ENCODE data around the gene ARMH3. TPM values are rescaled to one million over a fixed set of nuclear protein-coding genes. Genes with fewer than 3 reads are reported as not detected.

ARMH3 gene
- total and polyA plus RNA-seq, 4 donors: 14.7 to 23.7 (median 20.6) TPM

DNA sequence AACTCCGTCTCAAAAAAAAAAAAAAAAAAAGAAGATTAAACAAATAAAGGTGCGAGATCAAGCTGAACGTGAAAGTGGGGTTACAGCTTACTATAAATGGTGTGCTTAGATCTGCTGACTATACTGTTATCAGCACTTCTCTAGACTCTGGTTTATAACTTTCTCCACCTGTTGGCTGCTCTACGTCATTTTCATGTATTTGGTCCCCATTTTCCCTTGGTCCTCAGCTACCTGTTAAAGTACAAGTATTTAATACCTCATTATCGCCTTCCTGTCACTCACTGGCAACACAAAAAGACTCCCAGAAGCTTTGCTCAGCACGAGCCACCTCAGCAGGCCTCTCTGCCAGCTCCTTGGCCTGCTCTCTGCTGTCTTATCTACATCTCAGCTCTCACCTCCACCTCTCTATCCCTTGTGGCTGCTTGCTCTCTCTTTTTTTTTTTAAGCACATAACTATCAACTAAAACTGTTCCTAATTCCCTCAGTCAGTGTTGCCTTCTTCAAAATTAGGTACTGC lies 95.0 kb downstream of the ARMH3 start:
- ATAC-seq (ENCODE audit: insufficient read depth, low FRiP score) (no peak), DNase-seq (no peak)
- Histone ChIP-seq H3K4me1 (ENCODE audit: control insufficient read depth in 5 of 5, insufficient read depth in 5 of 5, low read length in 5 of 5) (peaks cover 0 to 10% (median 0%) of the 10 kb centered on the region in 5 donors), H3K27me3 (ENCODE audit: control insufficient read depth in 3 of 3, insufficient read depth in 3 of 3, low read length in 2 of 3) (no peaks in the 10 kb centered on the region), H3K9ac (ENCODE audit: insufficient read depth in 1 of 2, low read length in 2 of 2) (no peak overlapping the region), H3K4me3 (no peak overlapping the region), H3K36me3 (ENCODE audit: control insufficient read depth in 4 of 4, insufficient read depth in 4 of 4, low read length in 4 of 4) (peaks cover 0 to 5% (median 3%) of the 10 kb centered on the region in 4 donors), H3K27ac (ENCODE audit: low read depth in 1 of 2, low read length in 1 of 2) (peak overlapping the region; percentile 75 to 96), H3K9me3 (ENCODE audit: control insufficient read depth in 4 of 4, insufficient read depth in 3 of 4, low read length in 3 of 4) (no peaks in the 10 kb centered on the region)
- 75 to 87% methylated on average over 6 of the region's 6 CpGs for WGBS, 2 donors
- no peak for TF ChIP-seq CTCF (IDR thresholded peaks at IDR 0.05; ENCODE audit: control extremely low read depth, extremely low read depth)

DNA sequence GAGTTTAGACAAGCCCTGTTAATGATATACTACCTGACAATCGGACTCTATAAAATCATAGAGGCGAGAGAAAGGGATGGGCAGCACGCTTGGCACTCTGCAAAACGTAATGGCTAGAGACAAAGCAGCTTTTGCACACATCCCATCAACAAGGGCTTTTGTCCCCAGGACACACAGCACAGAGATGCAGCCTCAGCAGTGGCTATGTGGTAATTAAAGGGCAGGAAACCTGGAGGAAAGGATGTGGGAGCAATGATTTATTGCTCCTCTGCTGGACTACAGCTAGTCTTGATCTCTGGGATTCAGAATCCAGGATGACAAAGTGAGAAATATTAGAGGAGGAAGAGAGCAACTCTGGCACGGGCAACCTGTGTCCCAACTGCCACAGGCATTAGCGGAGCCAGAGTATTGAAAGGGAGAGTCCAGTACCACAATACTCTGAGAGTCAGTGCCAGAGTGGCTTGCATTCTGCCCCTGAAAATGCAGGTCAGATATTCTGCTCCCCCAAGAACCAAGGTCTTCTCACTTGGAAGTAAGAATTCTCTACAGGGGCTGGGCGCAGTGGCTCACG lies 96.5 kb downstream of the ARMH3 start:
- H3K4me3 ChIP-seq: no peak overlapping the region
- H3K4me1 ChIP-seq (ENCODE audit: control insufficient read depth in 5 of 5, insufficient read depth in 5 of 5, low read length in 5 of 5): peaks cover 0 to 14% (median 0%) of the 10 kb centered on the region in 5 donors
- TF ChIP-seq CTCF (IDR thresholded peaks at IDR 0.05; ENCODE audit: control extremely low read depth, extremely low read depth): no peak
- DNase-seq (no peak), ATAC-seq (ENCODE audit: insufficient read depth, low FRiP score) (no peak)
- no peaks in the 10 kb centered on the region for H3K9me3 ChIP-seq (ENCODE audit: control insufficient read depth in 4 of 4, insufficient read depth in 3 of 4, low read length in 3 of 4)
- peaks cover 0 to 8% (median 5%) of the 10 kb centered on the region in 4 donors for H3K36me3 ChIP-seq (ENCODE audit: control insufficient read depth in 4 of 4, insufficient read depth in 4 of 4, low read length in 4 of 4)
- H3K27ac ChIP-seq (ENCODE audit: low read depth in 1 of 2, low read length in 1 of 2): peak overlapping the region in 1 of 2 donors; percentile 51
- H3K27me3 ChIP-seq (ENCODE audit: control insufficient read depth in 3 of 3, insufficient read depth in 3 of 3, low read length in 2 of 3): no peaks in the 10 kb centered on the region
- no peak overlapping the region for H3K9ac ChIP-seq (ENCODE audit: insufficient read depth in 1 of 2, low read length in 2 of 2)
- WGBS, 2 donors: 92 to 94% methylated on average over 8 of the region's 8 CpGs

DNA sequence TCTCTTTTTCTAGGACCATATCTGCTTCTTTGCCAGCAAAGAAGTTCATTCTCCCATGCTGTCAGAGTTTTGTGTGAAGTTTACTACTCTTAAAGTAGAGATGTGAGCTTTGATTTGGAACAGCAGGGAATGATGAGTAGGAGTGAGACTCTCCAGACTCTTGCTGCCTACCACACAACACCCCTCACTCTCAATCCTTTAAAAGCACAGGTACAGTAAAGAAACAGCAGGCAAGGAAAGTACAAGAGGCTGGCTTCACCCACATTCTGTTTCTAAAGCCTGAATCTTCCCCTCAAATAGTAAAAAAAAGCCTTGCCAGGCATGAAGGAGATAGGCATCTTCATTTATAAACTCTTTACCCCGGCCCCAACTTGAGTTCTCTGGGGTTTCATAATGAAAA lies 97.3 kb downstream of the ARMH3 start:
- Histone ChIP-seq H3K4me3 (no peak overlapping the region), H3K9me3 (ENCODE audit: control insufficient read depth in 4 of 4, insufficient read depth in 3 of 4, low read length in 3 of 4) (no peaks in the 10 kb centered on the region), H3K27me3 (ENCODE audit: control insufficient read depth in 3 of 3, insufficient read depth in 3 of 3, low read length in 2 of 3) (no peaks in the 10 kb centered on the region), H3K36me3 (ENCODE audit: control insufficient read depth in 4 of 4, insufficient read depth in 4 of 4, low read length in 4 of 4) (peaks cover 2 to 16% (median 9%) of the 10 kb centered on the region in 4 donors), H3K4me1 (ENCODE audit: control insufficient read depth in 5 of 5, insufficient read depth in 5 of 5, low read length in 5 of 5) (peaks cover 0 to 14% (median 0%) of the 10 kb centered on the region in 5 donors), H3K9ac (ENCODE audit: insufficient read depth in 1 of 2, low read length in 2 of 2) (no peak overlapping the region), H3K27ac (ENCODE audit: low read depth in 1 of 2, low read length in 1 of 2) (peak overlapping the region in 1 of 2 donors; percentile 53)
- TF ChIP-seq CTCF (IDR thresholded peaks at IDR 0.05; ENCODE audit: control extremely low read depth, extremely low read depth): no peak
- DNase-seq (no peak), ATAC-seq (ENCODE audit: insufficient read depth, low FRiP score) (no peak)
- WGBS, 2 donors: 87 to 88% methylated on average over 1 of the region's 1 CpG

All from lung (tissue), 12 donors.